ENCODE data around the gene GPRASP3. TPM values are rescaled to one million over a fixed set of nuclear protein-coding genes. Genes with fewer than 3 reads are reported as not detected.

Gene GPRASP3
- total and polyA plus RNA-seq, 4 donors: 0.87 to 12.9 (median 2.1) TPM

- Histone ChIP-seq H3K9ac (ENCODE audit: insufficient read depth in 1 of 2, low read length in 2 of 2) (no peak overlapping the region), H3K27ac (ENCODE audit: low read depth in 1 of 2, low read length in 1 of 2) (no peak overlapping the region), H3K9me3 (ENCODE audit: control insufficient read depth in 4 of 4, insufficient read depth in 3 of 4, low read length in 3 of 4) (no peaks in the 10 kb centered on the region), H3K4me1 (ENCODE audit: control insufficient read depth in 5 of 5, insufficient read depth in 5 of 5, low read length in 5 of 5) (no peaks in the 10 kb centered on the region), H3K36me3 (ENCODE audit: control insufficient read depth in 4 of 4, insufficient read depth in 4 of 4, low read length in 4 of 4) (no peaks in the 10 kb centered on the region), H3K4me3 (no peak overlapping the region), H3K27me3 (ENCODE audit: control insufficient read depth in 3 of 3, insufficient read depth in 3 of 3, low read length in 2 of 3) (no peaks in the 10 kb centered on the region)
- DNase-seq (peak in 2 of 3 donors; percentile 81 to 88), ATAC-seq (ENCODE audit: insufficient read depth, low FRiP score) (no peak)
- TF ChIP-seq CTCF (IDR thresholded peaks at IDR 0.05; ENCODE audit: control extremely low read depth, extremely low read depth): no peak
Observed at GRCh38 chrX:102697494-102697893, 23.0 kb upstream of the GPRASP3 start.

- ATAC-seq (ENCODE audit: insufficient read depth, low FRiP score): no peak
- DNase-seq: no peak
- no peaks in the 10 kb centered on the region for H3K4me1 ChIP-seq (ENCODE audit: control insufficient read depth in 5 of 5, insufficient read depth in 5 of 5, low read length in 5 of 5)
- H3K4me3 ChIP-seq: no peak overlapping the region
- 59 to 60% methylated on average over 2 of the region's 2 CpGs for WGBS, 2 donors
- H3K27ac ChIP-seq (ENCODE audit: low read depth in 1 of 2, low read length in 1 of 2): no peak overlapping the region
- H3K9ac ChIP-seq (ENCODE audit: insufficient read depth in 1 of 2, low read length in 2 of 2): no peak overlapping the region
- H3K27me3 ChIP-seq (ENCODE audit: control insufficient read depth in 3 of 3, insufficient read depth in 3 of 3, low read length in 2 of 3): peaks cover 0 to 3% (median 0%) of the 10 kb centered on the region in 3 donors
- H3K36me3 ChIP-seq (ENCODE audit: control insufficient read depth in 4 of 4, insufficient read depth in 4 of 4, low read length in 4 of 4): peaks cover 0 to 1% (median 0%) of the 10 kb centered on the region in 4 donors
- peaks cover 0 to 5% (median 0%) of the 10 kb centered on the region in 4 donors for H3K9me3 ChIP-seq (ENCODE audit: control insufficient read depth in 4 of 4, insufficient read depth in 3 of 4, low read length in 3 of 4)
- no peak for TF ChIP-seq CTCF (IDR thresholded peaks at IDR 0.05; ENCODE audit: control extremely low read depth, extremely low read depth)
Observed at GRCh38 chrX:102708900-102709299, 11.6 kb upstream of the GPRASP3 start.

GRCh38 chrX:102711872-102712215, 8.7 kb upstream of the GPRASP3 start:
- H3K9me3 ChIP-seq (ENCODE audit: control insufficient read depth in 4 of 4, insufficient read depth in 3 of 4, low read length in 3 of 4): peaks cover 0 to 3% (median 0%) of the 10 kb centered on the region in 4 donors
- peak overlapping the region; percentile 57 for H3K4me3 ChIP-seq
- peaks cover 0 to 3% (median 0%) of the 10 kb centered on the region in 3 donors for H3K27me3 ChIP-seq (ENCODE audit: control insufficient read depth in 3 of 3, insufficient read depth in 3 of 3, low read length in 2 of 3)
- no peak overlapping the region for H3K27ac ChIP-seq (ENCODE audit: low read depth in 1 of 2, low read length in 1 of 2)
- WGBS, 2 donors: 0 to 32% methylated on average over 13 to 19 of the region's 19 CpGs
- TF ChIP-seq CTCF (IDR thresholded peaks at IDR 0.05; ENCODE audit: control extremely low read depth, extremely low read depth): no peak
- ATAC-seq (ENCODE audit: insufficient read depth, low FRiP score) (no peak), DNase-seq (no peak)
- H3K9ac ChIP-seq (ENCODE audit: insufficient read depth in 1 of 2, low read length in 2 of 2): no peak overlapping the region
- H3K4me1 ChIP-seq (ENCODE audit: control insufficient read depth in 5 of 5, insufficient read depth in 5 of 5, low read length in 5 of 5): no peaks in the 10 kb centered on the region
- peaks cover 0 to 2% (median 0%) of the 10 kb centered on the region in 4 donors for H3K36me3 ChIP-seq (ENCODE audit: control insufficient read depth in 4 of 4, insufficient read depth in 4 of 4, low read length in 4 of 4)

Measured in lung (tissue), 12 donors.